GM19395 (cell line): ENCODE results near the gene TAMALIN.

Source experiments
- ATAC-seq: cut with Tn5 transposase; IDR thresholded peaks from one replicate; pipeline ENCODE4 v1.9.1; 2021; ENCODE audit warnings: mild to moderate bottlenecking, moderate library complexity; ENCODE audit not compliant: unreplicated experiment

The TAMALIN gene

DNA sequence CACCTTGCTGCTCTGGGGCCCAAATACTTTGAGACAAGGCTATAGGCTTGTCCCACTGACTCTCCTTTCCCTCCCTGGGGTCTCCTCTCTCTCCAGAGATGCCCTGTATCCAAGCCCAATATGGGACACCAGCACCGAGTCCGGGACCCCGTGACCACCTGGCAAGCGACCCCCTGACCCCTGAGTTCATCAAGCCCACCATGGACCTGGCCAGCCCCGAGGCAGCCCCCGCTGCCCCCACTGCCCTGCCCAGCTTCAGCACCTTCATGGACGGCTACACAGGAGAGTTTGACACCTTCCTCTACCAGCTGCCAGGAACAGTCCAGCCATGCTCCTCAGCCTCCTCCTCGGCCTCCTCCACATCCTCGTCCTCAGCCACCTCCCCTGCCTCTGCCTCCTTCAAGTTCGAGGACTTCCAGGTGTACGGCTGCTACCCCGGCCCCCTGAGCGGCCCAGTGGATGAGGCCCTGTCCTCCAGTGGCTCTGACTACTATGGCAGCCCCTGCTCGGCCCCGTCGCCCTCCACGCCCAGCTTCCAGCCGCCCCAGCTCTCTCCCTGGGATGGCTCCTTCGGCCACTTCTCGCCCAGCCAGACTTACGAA lies 47.6 kb downstream of the TAMALIN start:
- no peak for ATAC-seq

DNA sequence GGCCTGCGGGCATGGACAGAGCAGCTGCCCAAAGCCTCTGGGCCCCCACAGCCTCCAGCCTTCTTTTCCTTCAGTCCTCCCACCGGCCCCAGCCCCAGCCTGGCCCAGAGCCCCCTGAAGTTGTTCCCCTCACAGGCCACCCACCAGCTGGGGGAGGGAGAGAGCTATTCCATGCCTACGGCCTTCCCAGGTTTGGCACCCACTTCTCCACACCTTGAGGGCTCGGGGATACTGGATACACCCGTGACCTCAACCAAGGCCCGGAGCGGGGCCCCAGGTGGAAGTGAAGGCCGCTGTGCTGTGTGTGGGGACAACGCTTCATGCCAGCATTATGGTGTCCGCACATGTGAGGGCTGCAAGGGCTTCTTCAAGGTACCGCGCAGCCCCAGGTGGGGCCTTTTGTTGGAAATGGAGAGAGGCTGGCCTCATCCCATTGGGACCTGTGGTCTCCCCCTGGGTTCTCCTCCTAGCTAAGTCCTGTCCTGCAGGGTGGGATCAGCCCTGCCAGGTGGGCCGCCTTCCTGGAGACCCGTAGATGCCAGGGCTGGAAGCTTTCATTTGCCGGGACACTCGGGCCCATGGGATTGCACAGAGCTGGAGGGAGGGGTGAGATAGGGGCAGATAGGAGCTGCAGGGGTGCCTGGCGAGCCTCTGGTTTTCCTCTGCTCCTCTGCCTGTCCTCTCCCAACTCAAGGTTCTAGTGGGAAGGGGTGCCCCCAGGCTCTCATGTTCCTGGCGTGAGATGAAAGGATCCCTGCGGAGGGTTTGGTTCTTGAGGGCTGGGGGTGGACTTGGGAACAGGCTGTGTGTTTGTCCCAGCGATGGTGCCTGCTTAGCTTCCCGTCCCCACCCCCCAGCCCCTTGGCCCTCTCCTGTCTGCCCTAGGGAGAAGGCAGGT lies 48.3 kb downstream of the TAMALIN start:
- no peak for ATAC-seq

DNA sequence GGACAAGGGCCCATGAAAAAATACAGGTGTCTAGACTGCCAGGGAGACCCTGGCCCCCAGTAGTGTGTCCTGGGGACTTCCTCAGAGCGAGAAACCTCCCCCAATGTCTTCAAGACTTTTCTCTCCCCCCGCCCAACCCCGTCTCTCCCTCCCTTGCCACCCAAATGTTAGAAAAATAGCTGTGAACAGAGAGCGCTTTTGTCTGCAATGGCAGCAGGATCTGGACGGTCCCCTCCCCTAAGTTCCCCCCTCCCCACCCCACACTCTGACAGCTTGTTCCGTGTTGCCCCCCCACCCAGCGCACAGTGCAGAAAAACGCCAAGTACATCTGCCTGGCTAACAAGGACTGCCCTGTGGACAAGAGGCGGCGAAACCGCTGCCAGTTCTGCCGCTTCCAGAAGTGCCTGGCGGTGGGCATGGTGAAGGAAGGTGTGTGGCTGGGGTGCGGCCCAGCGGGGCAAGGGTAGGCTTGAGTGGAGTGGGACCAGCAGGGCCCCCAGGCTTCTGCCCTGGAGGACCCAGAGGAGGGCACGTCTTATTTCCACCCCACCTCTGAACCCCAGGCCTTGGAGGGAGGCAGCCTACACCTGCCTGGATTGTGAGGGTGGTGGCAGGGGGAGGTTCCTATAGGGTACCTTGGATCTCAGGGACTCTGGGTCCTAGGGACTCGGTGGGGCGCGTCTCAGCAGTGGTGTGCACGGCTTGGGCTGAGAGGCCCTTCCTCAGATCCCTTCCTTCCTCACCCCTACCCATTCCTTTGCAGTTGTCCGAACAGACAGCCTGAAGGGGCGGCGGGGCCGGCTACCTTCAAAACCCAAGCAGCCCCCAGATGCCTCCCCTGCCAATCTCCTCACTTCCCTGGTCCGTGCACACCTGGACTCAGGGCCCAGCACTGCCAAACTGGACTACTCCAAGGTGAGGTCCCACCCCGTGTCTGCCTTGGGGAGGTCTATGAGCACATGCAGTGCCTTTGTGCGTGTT lies 49.3 kb downstream of the TAMALIN start:
- no peak for ATAC-seq

DNA sequence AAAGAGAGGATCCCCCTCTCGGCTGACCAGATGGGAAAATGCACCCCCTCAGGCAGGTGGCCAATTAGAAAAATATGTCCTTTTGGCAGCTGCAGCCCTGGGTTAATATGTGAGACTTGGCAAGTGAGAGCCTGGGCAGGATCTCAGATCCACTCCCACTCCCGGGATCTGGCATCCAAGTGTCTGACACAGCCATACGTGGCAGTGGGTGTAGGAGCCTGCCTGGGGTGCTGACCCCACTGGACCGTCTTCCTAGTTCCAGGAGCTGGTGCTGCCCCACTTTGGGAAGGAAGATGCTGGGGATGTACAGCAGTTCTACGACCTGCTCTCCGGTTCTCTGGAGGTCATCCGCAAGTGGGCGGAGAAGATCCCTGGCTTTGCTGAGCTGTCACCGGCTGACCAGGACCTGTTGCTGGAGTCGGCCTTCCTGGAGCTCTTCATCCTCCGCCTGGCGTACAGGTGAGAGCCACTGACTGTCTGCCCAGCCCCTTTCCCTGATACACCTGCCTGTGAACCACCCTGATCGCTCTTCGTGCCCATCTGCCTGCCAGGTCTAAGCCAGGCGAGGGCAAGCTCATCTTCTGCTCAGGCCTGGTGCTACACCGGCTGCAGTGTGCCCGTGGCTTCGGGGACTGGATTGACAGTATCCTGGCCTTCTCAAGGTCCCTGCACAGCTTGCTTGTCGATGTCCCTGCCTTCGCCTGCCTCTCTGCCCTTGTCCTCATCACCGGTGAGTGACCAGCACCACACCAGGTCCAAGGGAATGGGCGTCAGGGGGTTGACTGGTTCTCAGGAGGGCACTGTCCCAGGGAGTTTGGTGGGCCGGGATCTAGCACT lies 50.3 kb downstream of the TAMALIN start:
- ATAC-seq, result no peak

DNA sequence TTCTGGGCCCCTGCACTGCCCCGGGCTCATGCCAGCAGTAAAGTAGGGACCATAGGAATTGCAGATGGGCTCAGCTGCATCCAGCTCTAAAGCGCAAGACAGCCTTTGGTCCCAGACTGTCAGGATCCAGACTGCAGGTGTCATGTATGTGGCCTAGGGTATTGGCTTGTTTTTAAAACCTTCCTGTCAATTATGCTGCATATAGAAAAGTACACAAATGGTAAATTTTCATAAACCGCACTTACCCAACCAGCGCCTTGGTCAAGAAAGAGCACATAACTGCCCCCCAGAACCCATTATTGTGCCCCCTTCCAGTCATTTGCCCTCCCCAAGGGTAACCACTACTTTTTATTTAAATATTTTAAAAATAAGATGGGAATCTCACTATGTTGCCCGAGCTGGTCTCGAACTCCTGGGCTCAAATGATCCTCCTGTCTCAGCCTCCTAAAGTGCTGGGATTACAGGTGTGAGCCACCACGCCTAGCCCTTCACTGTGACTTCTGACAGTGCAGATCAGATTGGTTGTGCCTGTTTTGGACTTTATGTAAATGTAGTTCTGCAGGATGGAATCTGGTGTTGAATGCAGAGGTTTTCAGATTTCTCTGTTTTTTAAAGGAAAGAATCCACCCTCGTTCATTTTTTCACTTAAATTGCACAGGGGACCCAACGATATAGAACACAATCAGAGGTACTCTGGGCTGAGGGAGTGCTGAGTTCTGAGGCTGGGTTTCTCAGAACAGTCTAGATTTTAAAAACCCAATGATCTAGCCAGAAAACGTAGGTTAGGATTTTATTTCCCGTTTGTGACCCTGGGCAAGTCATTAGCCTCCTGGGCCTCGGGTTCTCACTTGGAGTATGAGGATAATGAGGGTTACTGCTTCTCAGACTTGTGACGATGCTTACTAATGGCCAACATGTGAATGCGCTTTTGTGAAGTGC lies 51.2 kb downstream of the TAMALIN start:
- ATAC-seq, result no peak

DNA sequence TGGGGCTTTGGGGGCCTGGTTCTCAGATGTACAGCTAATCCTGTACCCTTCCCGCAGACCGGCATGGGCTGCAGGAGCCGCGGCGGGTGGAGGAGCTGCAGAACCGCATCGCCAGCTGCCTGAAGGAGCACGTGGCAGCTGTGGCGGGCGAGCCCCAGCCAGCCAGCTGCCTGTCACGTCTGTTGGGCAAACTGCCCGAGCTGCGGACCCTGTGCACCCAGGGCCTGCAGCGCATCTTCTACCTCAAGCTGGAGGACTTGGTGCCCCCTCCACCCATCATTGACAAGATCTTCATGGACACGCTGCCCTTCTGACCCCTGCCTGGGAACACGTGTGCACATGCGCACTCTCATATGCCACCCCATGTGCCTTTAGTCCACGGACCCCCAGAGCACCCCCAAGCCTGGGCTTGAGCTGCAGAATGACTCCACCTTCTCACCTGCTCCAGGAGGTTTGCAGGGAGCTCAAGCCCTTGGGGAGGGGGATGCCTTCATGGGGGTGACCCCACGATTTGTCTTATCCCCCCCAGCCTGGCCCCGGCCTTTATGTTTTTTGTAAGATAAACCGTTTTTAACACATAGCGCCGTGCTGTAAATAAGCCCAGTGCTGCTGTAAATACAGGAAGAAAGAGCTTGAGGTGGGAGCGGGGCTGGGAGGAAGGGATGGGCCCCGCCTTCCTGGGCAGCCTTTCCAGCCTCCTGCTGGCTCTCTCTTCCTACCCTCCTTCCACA lies 52.0 kb downstream of the TAMALIN start:
- no peak for ATAC-seq

DNA sequence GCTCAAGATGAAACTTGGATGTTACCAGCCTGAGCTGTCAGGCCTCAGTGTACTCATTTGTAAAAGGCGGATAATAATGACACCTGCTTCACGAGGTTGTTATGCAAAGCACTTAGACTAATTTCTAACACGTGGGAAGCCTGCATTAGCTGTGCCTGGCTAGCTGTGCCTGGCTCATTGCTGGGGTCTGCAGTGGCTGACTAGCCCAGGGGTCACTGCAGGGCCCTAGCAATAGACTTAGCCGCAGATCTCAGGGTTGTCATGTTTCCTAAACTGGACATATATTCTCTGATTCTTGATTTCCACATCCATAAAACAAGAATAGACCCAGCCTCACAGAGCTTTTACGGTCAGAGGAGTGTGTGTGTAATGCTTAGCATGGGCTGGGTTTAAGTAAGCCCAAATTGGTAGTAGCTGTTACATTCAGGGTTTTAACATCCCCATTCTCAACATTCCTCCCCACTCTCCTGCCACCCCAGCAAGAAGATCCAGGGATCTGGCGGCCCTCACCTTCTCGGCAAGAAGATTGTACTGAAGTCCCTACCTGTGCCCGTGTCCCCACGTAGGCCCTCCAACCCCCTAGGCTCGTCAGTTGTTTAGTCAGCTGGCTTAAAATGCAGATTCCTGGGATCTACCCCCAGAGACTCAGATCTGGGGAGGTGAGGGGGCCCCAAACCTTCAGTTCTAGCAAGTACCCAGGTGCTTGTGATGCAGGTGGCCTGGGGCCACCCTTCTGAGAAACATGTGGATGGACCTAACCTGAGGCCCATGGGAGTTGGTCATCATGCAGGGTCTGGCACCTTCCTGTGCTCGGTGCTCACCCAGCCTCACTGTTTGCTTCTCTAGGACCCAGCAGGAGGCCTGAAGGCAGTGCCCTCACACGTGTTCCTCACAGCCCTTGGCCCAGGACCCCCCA lies 53.1 kb downstream of the TAMALIN start:
- ATAC-seq, result no peak

DNA sequence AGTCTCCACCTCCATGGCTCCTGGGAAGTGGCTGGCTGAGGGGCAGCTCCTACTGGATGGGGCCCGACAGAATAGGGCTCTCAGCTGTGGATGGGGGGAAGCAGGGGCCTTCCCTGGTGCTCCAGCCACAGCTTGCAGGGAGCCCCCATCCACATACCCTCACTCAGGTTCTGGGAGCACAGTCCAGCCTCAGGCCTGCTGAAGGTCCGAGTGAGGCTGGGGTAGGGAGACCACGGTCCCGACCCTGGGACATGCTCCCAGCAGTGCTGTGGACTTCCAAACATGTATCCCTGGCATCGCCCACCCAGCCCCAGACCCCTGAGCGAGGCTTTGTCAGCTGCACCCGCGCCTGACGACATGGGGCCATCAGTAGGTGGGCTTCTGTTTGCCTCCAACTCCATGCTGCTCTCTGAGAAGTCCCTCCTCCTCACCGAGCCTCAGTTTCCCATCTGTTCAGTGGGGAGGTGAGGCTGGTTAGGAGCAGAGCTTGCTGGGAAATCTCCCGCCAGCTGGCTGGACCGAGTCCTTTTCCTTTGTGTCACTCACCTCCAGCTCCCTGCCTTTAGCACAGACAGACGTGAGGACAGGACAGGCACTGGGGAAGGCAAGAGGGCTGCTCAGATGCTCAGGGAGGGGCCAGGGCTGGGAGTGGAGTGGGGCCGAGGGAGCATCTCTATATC lies 53.9 kb downstream of the TAMALIN start:
- no peak for ATAC-seq

DNA sequence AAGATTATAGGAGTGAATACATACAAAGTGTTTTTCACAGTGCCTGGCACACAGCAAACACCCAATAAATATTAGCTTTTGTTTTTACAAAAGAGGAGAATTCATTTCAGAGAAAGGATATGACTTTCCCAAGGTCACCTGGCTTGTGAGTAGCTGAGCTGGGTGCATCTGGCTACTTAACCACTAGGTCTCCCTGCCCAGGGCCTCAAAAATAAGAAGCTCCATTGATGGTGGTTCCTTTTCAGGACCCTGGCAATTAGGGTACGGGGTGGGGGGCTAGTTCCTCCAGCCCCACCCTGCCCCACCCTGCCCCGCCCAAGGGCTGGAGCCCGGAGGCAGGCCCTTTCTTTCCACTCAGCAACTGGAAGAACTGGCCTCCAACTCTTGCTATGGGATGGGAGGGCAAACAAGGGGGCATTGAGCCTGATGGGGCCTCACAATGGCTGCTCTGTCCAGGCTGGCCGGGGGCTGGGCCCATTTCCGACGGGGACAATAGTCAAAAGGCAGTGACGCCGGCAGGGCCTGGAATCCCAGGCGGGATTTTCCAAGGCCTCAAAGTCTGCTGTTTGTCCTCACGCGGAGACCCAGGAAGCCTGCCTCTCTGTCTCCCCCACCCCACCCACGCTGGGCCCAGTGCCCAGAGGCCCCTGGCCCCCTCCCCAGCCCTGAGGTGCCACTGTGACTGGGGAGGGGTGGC lies 54.9 kb downstream of the TAMALIN start:
- ATAC-seq, result no peak

DNA sequence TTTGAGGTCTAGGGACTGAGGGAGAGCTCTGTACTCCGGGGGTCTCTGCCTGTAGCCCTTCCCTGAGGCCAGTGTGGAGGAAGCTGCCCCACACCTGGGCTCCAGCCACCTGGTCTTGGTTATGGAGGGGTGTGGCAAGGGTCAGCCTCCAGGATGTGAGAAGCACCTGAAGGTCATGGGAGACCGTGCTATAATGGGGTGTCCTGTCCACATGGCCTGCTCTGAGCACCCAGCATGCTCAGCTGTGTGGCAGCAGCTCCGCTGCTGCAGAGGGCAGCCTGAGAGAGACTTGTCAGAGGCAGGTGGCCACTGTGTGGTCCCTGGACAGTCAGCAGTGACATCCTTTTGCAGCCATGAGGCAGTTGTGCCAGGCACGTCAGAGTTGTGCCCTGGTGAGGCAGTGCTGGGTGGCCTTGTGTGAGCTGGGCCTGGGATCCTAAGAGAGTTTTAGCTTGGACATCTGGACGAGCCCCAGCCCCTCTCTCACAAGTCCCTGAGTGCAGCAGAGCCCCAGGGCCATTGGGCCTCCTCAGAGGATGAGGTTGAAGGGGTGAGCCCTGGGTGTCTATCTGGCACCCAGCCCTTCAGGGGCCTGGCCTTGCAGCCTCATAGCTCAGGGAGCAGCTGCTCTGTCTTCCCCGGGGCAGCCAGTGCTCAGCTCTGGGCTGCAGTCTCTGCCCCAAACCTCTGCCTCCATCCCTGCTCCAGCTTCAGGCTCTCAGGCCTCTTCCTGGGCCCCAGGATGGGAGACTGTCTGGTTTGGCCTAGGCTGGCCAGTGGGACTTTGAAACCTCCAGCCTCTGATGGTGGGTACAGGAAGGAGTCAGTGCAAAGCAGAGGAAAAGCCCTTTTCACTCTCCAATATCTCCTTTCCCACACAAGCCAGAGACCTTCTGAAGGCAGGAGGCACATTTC lies 55.7 kb downstream of the TAMALIN start:
- ATAC-seq, result no peak

DNA sequence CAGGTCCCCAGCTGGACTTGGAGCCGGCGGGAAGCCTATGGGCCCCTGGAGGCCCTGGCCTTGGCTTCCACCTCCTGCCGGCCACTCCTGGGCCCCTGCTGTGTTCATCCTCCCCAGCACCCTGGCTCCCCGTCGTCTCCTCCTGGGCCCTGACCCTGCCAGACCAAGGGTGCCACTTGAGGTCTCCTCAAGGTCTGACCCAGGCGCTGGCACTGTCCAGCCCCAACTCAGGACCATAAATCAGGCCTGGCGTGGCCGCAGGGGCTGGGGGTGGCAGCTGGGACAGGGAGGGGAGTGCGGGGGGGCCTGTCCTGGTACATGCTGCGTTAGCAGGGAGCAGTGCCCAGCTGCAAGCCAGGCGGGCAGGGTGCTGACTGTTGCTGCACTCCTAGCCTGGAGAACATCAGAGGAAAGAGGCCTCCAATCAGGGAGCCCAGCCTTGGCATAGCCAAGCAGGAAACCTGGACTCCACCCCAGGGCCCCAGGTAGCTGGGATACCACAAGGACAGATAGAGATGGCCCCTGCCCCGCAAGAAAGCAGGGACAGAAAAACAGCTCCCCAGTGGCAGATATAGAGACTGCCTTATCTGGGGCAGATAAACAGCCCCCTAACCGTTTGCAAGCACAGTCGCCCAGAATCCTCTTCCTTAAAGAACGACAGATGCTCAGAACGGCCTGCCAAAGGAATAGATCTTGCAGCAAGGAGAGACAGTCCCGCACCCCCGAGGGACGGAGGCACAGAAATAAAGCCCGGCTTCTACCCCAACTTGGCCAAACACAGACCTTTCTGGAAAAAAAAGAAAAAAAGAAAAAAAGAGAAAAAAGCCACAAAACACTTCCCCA lies 56.6 kb downstream of the TAMALIN start:
- no peak for ATAC-seq

DNA sequence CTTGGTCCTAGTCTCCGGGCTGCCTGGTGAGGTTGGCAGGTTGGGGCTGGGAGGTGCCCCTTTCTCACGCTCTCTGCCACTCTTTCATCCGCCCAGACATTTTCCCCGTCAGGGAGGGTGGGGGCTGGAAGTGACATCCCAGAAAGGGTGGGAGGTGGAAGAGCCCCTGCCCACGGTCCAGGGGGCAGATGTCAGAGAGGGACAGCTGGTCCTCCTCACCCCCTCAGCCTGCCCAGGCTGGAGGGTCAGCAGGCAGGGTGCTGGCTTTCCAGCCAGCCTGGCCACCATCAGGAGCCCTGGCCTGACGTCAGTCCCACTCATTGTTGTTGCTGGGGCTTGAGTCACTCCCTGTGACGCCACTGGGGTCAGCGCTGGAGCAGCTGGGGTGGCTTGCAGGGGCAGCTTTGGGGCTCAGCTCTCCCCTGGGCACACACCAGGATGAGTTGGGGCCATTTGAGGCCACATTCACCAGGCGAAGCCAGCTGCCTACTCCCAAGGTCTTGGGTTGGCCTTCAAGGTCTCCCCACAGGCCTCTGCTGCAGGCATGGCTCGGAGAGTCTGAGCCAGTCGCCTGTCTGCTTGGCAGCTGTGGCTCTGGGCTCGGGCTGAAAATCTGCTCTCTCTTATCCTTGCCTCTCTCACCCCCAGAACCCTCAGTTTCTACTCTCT lies 57.4 kb downstream of the TAMALIN start:
- ATAC-seq, result no peak
